Globus pallidus (tissue), 1 donor: ENCODE results near the gene UVRAG.

ENCODE experiments used
- DNase-seq: peaks from one replicate; pipeline ENCODE4 v3.0.0-alpha.2; 2015; ENCODE audit warnings: low spot score

Gene UVRAG

DNA sequence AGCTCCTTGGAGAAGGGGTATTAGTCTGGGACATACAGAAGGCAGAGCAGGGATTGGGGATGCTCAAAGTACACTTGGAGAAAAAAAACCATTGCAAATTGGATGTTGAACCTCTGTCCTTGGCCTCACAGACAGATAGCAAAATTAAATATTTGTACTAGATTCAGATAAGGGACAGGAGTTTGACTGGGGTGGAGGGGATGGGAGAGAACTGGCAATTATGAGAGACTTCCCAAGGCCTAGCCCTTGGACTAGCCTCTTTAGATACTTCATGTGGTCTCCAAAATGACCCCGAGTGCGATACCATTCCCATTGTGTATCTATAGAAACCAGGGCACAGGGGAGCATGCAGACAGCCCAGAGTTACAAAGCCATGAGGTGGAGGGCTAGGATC, 30.9 kb upstream of the UVRAG start:
- DNase-seq: no peak

DNA sequence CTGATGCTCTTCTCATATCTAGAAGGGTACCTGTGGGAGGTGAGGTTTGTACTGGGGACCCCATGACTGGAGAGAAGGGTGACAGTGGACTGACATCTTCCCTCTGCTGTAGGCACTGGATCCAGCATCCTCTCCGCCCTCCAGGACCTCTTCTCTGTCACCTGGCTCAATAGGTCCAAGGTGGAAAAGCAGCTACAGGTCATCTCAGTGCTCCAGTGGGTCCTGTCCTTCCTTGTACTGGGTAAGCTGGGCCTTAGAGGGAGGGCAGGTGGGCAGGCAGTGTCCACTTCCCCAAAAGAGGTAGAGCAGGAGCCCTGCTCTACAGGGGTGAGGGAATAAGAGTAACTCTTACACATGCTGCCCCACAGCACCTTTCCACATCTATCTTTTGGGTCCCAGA, 30.5 kb upstream of the UVRAG start:
- no peak for DNase-seq

DNA sequence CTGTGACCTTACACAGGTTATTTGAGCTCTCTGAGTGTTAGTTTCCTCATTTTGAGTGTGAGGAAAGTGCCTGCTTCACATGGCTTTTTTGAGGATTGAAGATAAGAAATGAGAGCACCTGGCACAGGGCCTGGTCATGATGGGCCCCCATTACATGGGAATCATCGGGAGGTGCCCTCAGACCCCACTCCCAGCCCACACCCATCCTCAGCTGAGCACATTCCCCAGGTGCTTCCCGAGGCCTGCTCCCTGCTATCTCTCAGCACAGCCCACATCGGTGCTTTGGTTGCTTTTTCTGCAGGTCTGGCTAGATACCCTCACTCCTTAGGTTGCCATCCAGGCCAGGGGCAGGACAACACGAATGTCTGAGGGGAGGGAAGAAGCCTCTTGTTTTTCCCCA, 29.8 kb upstream of the UVRAG start:
- DNase-seq: no peak

DNA sequence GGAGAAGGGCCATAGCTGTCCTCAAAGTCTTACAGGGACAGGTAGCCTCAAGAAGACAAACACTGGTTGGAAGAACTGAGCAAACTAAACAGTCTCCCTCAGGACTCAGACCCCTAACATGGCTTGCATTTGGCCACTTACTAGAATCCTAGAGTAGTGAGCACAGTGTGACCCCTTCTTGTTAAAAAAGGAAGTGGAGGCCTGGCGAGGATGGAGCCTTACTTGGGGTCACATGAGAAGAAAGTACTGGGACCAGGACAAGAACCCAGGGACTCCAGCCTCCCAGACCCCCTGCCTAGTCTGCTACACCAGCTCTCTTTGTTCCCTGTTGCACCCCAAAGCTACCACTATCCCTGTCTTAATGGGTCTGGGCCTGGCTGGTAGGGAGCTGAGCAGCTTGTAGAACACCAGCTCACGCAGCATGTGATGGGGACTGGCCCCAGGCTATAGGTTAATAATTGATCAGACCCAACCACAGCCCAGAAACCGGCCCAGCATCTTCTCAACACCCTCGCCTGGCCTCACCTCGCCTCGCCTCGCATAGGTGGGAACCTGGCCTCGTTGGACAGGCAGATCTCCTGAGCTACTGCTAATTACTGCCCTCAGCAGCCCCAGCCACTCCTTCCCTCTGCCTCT, 28.8 kb upstream of the UVRAG start:
- DNase-seq: no peak

DNA sequence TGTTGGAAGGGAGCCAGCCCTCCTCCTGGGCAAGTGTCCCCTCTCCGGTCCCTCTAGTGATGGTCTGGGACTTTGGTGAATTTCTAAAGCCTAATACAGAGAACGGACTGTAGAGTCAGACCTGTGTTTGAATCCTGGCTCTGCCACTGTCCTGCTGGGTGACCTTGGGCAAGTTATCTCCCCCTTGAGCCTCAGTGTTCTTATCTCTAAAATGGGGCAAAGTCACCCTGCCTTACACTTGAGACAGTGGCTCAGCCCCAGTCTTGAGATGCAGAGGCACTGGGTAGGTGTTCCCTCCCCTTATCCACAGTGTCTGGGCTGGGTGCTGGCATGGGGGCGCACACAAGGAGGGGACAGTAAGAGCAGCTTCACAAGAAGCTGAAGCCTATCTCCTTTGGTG, 25.5 kb upstream of the UVRAG start:
- no peak for DNase-seq

DNA sequence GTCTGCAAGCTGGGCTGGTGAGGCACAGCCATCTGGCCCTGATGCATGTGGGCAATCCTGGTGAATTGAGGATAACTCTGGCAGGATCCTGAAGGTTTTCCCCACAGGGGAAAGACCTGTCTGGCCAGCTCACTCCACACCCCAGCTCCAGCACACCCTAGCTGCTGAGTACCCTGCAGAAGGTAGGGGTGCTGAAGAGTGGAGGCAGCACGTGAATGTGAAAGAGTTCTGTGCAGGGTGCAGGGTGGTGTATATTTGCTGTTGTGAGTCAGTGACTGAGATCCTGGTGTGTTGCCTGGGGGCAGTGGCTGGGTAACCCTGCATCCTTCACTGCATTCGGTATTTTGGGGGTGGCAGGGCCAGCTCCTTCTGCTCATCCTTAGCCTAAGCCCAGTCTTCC, 24.0 kb upstream of the UVRAG start:
- no peak for DNase-seq

DNA sequence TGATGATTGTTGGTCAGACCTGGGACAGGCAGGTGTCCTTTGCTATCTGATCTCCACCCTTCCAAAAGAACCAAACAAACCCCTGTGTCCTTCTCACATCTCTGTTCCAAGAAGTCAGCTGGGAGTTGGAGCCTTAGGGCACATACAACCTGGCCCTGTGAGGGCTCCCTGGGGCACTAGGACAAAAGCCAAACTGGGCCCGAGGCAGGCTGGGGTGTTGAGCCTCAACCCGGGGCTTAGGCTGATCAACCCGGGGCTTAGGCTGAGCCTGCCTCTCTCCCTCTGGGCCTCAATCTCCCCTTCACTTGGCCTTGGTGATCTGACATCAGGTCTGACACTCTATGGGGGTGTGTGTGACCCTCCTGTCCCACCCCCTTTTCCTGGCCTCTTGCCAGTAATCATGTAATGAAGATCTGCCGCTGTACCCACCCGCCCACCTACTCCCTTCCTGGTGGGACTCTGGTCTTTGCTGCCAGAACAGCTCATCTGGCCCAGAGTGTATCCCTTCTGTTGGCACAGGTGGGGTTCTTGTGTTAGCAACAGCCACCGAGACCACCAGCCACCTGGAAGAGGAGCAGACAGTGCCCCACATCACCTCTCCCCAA, 22.8 kb upstream of the UVRAG start:
- no peak for DNase-seq

GRCh38 chr11:75792997-75793800, 21.8 kb upstream of the UVRAG start:
- DNase-seq: no peak

- no peak for DNase-seq
Measured at GRCh38 chr11:75793966-75794365, 21.0 kb upstream of the UVRAG start.

- DNase-seq: no peak
Measured at GRCh38 chr11:75795276-75796090, 19.5 kb upstream of the UVRAG start.

DNA sequence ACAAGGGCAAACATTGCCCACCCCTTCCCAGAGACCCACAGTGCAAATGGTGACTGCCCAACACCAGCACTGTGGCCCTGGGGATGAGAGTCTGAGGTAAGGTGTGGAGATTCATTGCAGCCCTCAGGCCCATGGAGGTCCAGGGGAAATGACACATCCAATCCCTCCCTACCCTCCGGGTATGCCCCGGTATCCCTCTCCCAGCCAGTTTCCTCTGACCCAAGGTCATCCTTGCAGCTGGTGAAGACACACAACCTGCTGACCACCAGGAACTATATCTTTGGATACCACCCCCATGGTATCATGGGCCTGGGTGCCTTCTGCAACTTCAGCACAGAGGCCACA, 18.9 kb upstream of the UVRAG start:
- DNase-seq: no peak

DNA sequence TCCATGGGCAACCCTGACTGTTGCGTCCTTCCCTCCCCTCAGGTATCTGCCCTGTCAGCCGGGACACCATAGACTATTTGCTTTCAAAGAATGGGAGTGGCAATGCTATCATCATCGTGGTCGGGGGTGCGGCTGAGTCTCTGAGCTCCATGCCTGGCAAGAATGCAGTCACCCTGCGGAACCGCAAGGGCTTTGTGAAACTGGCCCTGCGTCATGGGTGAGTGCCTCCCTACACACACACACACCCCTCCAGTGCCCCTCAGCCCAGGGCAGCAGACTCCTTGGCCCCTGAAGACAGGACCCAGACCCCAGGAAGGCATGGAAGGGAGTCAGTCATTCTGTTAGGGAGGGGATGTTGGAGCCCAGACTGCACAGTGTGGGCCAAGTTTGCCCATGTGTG, 17.9 kb upstream of the UVRAG start:
- DNase-seq: no peak

DNA sequence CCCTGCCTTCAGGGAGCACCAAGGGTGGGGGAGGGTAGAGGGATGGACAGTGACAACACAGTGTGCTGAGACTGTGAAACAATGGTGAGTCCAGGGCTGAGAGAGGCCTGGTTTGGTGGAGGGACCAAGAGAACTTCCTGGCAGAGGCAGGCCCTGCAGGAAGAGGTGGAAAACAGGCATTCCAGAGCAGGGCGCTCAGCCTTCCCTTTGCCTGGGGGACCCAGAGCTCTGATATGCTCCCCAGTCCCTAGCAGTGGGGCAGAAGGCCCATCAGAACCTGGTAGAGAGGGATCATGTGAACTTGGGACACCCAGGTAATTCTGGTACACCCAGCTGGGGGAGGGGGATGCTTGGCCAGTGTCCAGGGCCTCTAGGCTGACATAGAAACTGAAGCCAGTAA, 17.2 kb upstream of the UVRAG start:
- DNase-seq: no peak

DNA sequence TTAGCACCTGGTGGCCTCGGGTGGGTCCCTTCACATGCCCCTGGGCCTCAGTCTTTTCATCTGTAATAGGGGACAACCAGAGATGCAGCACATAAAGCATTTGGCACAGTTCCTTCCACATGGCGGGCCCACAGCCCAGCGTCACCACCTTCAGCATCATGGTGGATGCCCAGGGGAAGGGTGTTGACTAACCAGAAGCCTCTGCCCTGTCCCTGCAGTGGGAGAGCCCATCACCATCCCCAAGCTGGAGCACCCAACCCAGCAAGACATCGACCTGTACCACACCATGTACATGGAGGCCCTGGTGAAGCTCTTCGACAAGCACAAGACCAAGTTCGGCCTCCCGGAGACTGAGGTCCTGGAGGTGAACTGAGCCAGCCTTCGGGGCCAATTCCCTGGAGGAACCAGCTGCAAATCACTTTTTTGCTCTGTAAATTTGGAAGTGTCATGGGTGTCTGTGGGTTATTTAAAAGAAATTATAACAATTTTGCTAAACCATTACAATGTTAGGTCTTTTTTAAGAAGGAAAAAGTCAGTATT, 14.8 kb upstream of the UVRAG start:
- no peak for DNase-seq

DNA sequence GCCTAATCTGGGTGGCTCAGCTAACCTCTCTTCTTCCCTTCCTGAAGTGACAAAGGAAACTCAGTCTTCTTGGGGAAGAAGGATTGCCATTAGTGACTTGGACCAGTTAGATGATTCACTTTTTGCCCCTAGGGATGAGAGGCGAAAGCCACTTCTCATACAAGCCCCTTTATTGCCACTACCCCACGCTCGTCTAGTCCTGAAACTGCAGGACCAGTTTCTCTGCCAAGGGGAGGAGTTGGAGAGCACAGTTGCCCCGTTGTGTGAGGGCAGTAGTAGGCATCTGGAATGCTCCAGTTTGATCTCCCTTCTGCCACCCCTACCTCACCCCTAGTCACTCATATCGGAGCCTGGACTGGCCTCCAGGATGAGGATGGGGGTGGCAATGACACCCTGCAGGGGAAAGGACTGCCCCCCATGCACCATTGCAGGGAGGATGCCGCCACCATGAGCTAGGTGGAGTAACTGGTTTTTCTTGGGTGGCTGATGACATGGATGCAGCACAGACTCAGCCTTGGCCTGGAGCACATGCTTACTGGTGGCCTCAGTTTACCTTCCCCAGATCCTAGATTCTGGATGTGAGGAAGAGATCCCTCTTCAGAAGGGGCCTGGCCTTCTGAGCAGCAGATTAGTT, 14.2 kb upstream of the UVRAG start:
- peak; percentile 59 for DNase-seq

DNA sequence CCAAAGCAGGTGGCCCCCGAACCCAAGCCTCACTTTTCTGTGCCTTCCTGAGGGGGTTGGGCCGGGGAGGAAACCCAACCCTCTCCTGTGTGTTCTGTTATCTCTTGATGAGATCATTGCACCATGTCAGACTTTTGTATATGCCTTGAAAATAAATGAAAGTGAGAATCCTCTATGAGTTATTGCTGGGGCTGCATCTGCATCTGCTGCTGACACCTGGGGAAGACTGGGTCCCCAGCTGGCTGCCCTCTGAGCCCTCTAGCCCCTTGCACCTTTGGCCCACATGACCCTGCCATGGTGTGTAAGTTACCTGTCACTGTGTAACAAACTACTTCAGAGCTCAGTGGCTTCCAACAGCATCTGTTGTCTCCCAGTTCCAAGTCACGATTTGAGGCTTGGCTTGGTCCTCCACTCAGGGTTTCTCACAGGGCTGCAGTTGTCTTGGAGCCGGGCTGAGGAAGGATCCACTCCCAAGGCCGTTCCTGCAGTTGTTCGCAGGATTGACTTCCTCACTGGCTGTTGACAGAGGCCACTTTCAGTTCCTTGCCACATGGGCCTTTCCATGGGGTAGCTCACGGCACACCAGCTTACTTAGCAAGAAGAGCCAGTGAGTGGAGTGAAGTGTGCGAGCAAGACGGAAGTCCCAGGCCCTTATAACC, 13.5 kb upstream of the UVRAG start:
- no peak for DNase-seq

- no peak for DNase-seq
Measured at GRCh38 chr11:75802021-75802912, 12.7 kb upstream of the UVRAG start.

DNA sequence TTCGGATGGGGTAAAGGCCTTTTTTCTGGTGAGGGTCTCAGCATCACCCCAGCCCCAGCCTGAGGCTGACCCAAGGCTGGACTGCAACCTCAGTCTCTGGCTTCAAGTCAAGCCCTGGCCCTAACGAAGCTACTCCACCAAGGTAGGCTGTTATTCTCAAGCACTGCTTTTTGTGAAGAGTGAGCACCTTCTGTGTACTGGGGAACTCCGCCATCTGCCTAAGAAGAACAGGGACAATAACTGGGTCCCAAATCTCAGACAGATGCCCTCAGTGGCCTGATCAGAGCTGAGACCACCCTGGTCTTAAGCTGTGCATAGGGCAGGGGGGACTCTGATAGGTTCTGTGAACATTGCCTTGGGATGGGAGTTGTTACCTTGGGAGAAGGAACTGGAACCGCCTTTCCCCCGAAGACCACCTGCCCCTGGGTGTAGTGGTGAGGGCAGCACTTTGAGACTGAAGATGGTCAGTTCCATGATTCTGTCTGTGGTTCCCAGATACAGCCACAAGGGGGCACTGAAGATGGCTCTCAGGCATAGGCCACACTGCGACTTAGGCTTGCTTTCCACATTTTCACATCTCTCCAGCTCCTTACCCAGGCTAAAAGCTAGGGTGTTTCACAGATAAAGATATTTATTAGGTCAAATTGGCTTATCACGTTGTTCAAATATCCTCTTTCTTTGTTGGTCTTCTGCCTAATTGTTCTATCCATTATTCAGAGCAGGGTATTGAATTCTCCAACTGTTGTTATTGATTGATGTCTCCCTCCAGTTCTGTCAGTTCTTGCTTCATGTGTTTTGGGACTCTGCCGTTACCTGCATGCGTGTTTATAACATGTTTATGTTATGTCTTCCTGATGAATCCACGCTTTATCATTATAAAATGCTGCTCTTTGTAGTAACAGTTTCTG, 11.8 kb upstream of the UVRAG start:
- DNase-seq: peak; percentile 82

DNA sequence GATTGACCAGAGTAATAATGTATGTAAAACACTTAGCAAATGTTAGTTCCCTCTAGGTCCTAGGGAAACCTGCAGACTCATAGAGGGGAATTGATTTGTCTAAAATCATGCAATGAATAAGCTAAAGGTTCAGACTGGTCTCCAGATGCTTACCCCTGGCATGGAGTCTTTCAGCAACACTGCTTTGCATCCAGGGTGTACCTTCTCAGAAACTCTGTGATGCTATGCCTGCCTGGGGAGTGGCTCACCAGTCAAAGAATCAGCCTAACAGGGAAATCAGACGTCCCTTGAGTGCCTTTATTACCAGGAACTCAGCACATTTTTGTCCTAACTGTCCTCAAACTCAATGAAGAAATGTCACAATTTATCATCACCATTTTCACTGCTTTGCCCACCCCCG, 5.9 kb upstream of the UVRAG start:
- DNase-seq: no peak
